ENCODE results near the gene TARS2.

TARS2 gene

GRCh38 chr1:150511551-150511950 is 24.3 kb downstream of the TARS2 start:
- no peak for DNase-seq

- no peak for DNase-seq
These were observed 24.9 kb downstream of the TARS2 start for GRCh38 chr1:150511985-150512660.

GRCh38 chr1:150512846-150513245 is 25.6 kb downstream of the TARS2 start:
- no peak for DNase-seq

GRCh38 chr1:150513351-150513791 is 26.2 kb downstream of the TARS2 start:
- no peak for DNase-seq

- no peak for DNase-seq
These were observed 27.0 kb downstream of the TARS2 start for GRCh38 chr1:150514260-150514659.

GRCh38 chr1:150514913-150515327 is 27.7 kb downstream of the TARS2 start:
- no peak for DNase-seq

GRCh38 chr1:150515328-150516049 is 28.3 kb downstream of the TARS2 start, which contains the start of gene FALEC:
Gene FALEC (plus strand): TSS chr1:150515752.
- peak; percentile 91 for DNase-seq

- DNase-seq = peak; percentile 3
These were observed 28.9 kb downstream of the TARS2 start for GRCh38 chr1:150516050-150516591.

- no peak for DNase-seq
These were observed 29.4 kb downstream of the TARS2 start for GRCh38 chr1:150516616-150517015.

- no peak for DNase-seq
These were observed 34.2 kb downstream of the TARS2 start for GRCh38 chr1:150521196-150521968.

- DNase-seq = no peak
These were observed 38.1 kb downstream of the TARS2 start for GRCh38 chr1:150525348-150525747.

GRCh38 chr1:150528196-150528595 is 41.0 kb downstream of the TARS2 start:
- DNase-seq = no peak

GRCh38 chr1:150529017-150529416 is 41.8 kb downstream of the TARS2 start:
- DNase-seq = no peak

GRCh38 chr1:150530491-150531159 is 43.4 kb downstream of the TARS2 start:
- DNase-seq = no peak

- no peak for DNase-seq
These were observed 45.6 kb downstream of the TARS2 start for GRCh38 chr1:150532860-150533259.

- no peak for DNase-seq
These were observed 46.8 kb downstream of the TARS2 start for GRCh38 chr1:150534002-150534401.

- DNase-seq = no peak
These were observed 48.5 kb downstream of the TARS2 start for GRCh38 chr1:150535511-150536287.

- no peak for DNase-seq
These were observed 49.9 kb downstream of the TARS2 start for GRCh38 chr1:150536836-150537731.

GRCh38 chr1:150537732-150538684 is 50.8 kb downstream of the TARS2 start:
- no peak for DNase-seq
